Astrocyte of the cerebellum (primary cell): Measurements from ENCODE around the gene ZNF117.
"Not testable (repeated sequence)": the region's sequence is repeated elsewhere in the genome, so short reads cannot be mapped to it uniquely, and the experiment has no call there.

Experiments
- DNase-seq: peaks from one replicate; pipeline ENCODE4 v3.0.0-alpha.2; 2011; ENCODE audit warnings: low read depth
- H3K4me3 ChIP-seq: 2 replicates; pipeline ENCODE4 v1.5.1; 2011; ENCODE audit warnings: mild to moderate bottlenecking, low read depth, low read length, moderate library complexity
- CTCF ChIP-seq: IDR thresholded peaks from 2 replicates; pipeline ENCODE4 v1.5.1; 2012; ENCODE audit warnings: low read length, low read depth, moderate library complexity, mild to moderate bottlenecking; ENCODE audit errors: missing control alignments
- in situ Hi-C: cut with HindIII; loops from 2 replicates; pipeline ENCODE4 v1.10.0; 2017; ENCODE audit warnings: low sequenced_read_pairs

ZNF117 gene

GRCh38 chr7:64990936-64991335 lies at the start of gene ZNF117:
ZNF117 (minus strand) TSS chr7:64991036.
- H3K4me3 ChIP-seq = no peak within 1 kb of the TSS
- no peak for DNase-seq
- in situ Hi-C loops = no loop called here
- no peak for TF ChIP-seq CTCF

- in situ Hi-C loops, DNase-seq: not testable (repeated sequence)
- peak overlapping the region; percentile 65 for H3K4me3 ChIP-seq
Observed at GRCh38 chr7:65038767-65039166, 47.9 kb upstream of the ZNF117 start.

- peak overlapping the region; percentile 65 for H3K4me3 ChIP-seq
- in situ Hi-C loops = no loop called here
- peak; percentile 20 for TF ChIP-seq CTCF
- peak; percentile 73 for DNase-seq
Observed at GRCh38 chr7:65037740-65038688, 47.2 kb upstream of the ZNF117 start.

GRCh38 chr7:65036526-65036925 lies 45.7 kb upstream of the ZNF117 start:
- in situ Hi-C loops, H3K4me3 ChIP-seq, DNase-seq: not testable (repeated sequence)

- H3K4me3 ChIP-seq, in situ Hi-C loops, DNase-seq: not testable (repeated sequence)
Observed at GRCh38 chr7:65035469-65035868, 44.6 kb upstream of the ZNF117 start.

- H3K4me3 ChIP-seq, DNase-seq, in situ Hi-C loops: not testable (repeated sequence)
Observed at GRCh38 chr7:65034120-65034782, 43.4 kb upstream of the ZNF117 start.

GRCh38 chr7:65033391-65033790 lies 42.6 kb upstream of the ZNF117 start:
- DNase-seq, in situ Hi-C loops, H3K4me3 ChIP-seq: not testable (repeated sequence)

GRCh38 chr7:65025023-65025422 lies 34.2 kb upstream of the ZNF117 start:
- H3K4me3 ChIP-seq, DNase-seq, in situ Hi-C loops: not testable (repeated sequence)

GRCh38 chr7:65020978-65021377 lies 30.1 kb upstream of the ZNF117 start:
- DNase-seq, H3K4me3 ChIP-seq, in situ Hi-C loops: not testable (repeated sequence)

- in situ Hi-C loops = not testable (repeated sequence)
Observed at GRCh38 chr7:65009881-65010280, 19.0 kb upstream of the ZNF117 start.

GRCh38 chr7:65009394-65009793 lies 18.6 kb upstream of the ZNF117 start:
- H3K4me3 ChIP-seq, in situ Hi-C loops, DNase-seq: not testable (repeated sequence)

More at GRCh38 chr7:65009881-65010280, 19.0 kb upstream of the ZNF117 start:
- H3K4me3 ChIP-seq, DNase-seq: not testable (repeated sequence)

- in situ Hi-C loops, DNase-seq: not testable (repeated sequence)
- H3K4me3 ChIP-seq = peak overlapping the region; percentile 83
Observed at GRCh38 chr7:65007036-65007435, 16.2 kb upstream of the ZNF117 start.
